ENCODE measurements around the gene KDM4C.

KDM4C gene

DNA sequence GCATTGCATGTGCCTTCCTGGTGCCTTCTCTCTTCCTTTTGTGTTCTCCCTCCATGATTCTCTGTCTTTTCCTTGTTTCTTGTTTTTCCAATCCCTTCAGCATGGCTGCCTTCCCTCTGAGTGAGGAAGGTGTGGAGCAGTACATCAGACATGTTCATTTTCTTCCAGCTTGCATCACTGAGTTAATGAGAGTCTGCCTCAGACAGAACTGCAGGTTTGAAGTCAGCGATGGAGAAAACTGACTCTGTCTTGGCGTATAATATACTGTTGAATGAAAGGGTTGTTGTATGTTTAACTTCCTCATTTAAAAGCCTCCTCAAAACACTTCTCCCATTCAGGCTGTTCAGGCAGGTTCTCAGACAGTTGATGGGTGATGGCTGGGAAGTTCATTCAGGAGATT is 129.3 kb downstream of the KDM4C start:
- no peak overlapping the region for H3K4me3 ChIP-seq (ENCODE audit: low read length)
- H3K27ac ChIP-seq (ENCODE audit: low read depth, low read length): no peak overlapping the region
- H3K27me3 ChIP-seq (ENCODE audit: insufficient read depth, low read length): no peaks in the 10 kb centered on the region
- no peaks in the 10 kb centered on the region for H3K4me1 ChIP-seq (ENCODE audit: insufficient read depth, low read length)
- 100% methylated on average over 2 of the region's 2 CpGs for WGBS
- H3K9me3 ChIP-seq (ENCODE audit: insufficient read depth, low read depth, low read length): no peaks in the 10 kb centered on the region
- H3K36me3 ChIP-seq (ENCODE audit: insufficient read depth, low read length): no peaks in the 10 kb centered on the region; the same call in 1 of the 2 replicates
- H3K9ac ChIP-seq (ENCODE audit: low read depth, low read length): no peak overlapping the region

DNA sequence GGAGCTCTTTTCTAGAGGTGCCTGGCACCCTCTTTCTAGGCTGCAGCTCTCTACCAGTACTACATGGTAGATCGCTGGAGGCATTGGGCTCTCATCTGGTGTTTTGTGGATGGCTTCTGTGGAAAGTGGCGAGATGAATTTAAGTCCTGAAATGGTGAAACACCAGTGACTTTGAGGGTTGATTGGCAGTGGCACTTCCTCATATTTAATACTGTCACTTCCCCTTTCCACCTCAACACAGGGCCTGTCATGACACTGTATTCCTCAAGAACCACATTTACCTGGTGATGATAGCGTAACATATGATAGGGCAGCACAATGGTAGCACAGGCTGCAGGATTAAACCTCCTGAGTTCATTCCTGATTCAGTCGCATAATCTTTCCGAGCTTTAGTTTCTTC is 132.1 kb downstream of the KDM4C start:
- H3K27ac ChIP-seq (ENCODE audit: low read depth, low read length): no peak overlapping the region
- H3K9me3 ChIP-seq (ENCODE audit: insufficient read depth, low read depth, low read length): no peaks in the 10 kb centered on the region
- no peaks in the 10 kb centered on the region for H3K27me3 ChIP-seq (ENCODE audit: insufficient read depth, low read length)
- over 99% methylated on average over 5 of the region's 5 CpGs for WGBS
- H3K4me3 ChIP-seq (ENCODE audit: low read length): no peak overlapping the region
- H3K4me1 ChIP-seq (ENCODE audit: insufficient read depth, low read length): no peaks in the 10 kb centered on the region
- no peak overlapping the region for H3K9ac ChIP-seq (ENCODE audit: low read depth, low read length)
- peaks cover 9% of the 10 kb centered on the region; the same call in 1 of the 2 replicates for H3K36me3 ChIP-seq (ENCODE audit: insufficient read depth, low read length)

DNA sequence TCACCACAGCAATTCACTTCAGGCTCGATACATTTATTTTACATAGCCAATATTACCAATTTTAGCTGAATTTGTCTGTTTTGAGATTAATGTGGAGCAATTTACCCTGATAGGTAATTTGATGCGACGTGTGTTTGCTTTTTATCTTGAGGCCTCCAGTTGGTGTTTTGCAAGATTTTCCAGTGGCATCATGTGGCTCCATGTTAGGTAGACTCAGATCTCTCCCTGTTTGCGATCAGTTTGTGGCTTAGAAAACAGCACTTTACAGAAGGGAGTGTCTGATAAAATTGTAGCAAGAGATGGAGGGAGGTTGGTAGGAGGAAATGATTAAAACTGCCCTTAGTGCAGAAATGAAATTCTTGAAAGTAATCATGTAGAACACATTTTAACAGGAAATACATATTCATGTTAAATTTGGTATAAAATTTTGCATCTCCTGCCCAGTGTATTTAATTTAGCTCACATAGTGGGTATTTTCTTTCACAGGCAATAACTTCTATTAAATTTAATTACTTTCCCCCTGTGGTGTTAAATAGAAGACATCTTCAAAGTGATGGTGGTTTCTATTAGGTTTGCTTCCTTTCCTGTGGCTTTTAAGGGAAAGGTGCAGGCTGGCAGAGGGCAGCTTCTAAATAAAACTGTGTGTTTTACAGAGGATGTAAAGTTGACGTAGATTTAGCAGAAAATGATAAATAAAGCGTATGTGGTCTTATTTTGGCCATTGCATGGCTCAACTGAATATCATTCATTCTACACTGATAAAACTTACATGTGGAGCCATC is 135.8 kb downstream of the KDM4C start:
- WGBS: 93% methylated on average over 6 of the region's 6 CpGs
- Histone ChIP-seq H3K27ac (ENCODE audit: low read depth, low read length) (no peak overlapping the region), H3K27me3 (ENCODE audit: insufficient read depth, low read length) (no peaks in the 10 kb centered on the region), H3K36me3 (ENCODE audit: insufficient read depth, low read length) (peaks cover 9% of the 10 kb centered on the region; the same call in 1 of the 2 replicates), H3K9ac (ENCODE audit: low read depth, low read length) (no peak overlapping the region), H3K9me3 (ENCODE audit: insufficient read depth, low read depth, low read length) (no peaks in the 10 kb centered on the region), H3K4me1 (ENCODE audit: insufficient read depth, low read length) (no peaks in the 10 kb centered on the region), H3K4me3 (ENCODE audit: low read length) (no peak overlapping the region)

- no peak overlapping the region for H3K27ac ChIP-seq (ENCODE audit: low read depth, low read length)
- H3K9me3 ChIP-seq (ENCODE audit: insufficient read depth, low read depth, low read length): no peaks in the 10 kb centered on the region
- H3K36me3 ChIP-seq (ENCODE audit: insufficient read depth, low read length): peaks cover 9% of the 10 kb centered on the region; the same call in 1 of the 2 replicates
- H3K4me3 ChIP-seq (ENCODE audit: low read length): no peak overlapping the region
- 100% methylated on average over 1 of the region's 3 CpGs for WGBS
- no peaks in the 10 kb centered on the region for H3K27me3 ChIP-seq (ENCODE audit: insufficient read depth, low read length)
- no peak overlapping the region for H3K9ac ChIP-seq (ENCODE audit: low read depth, low read length)
- no peaks in the 10 kb centered on the region for H3K4me1 ChIP-seq (ENCODE audit: insufficient read depth, low read length)
Observed at GRCh38 chr9:6894135-6894534, 136.4 kb downstream of the KDM4C start.

DNA sequence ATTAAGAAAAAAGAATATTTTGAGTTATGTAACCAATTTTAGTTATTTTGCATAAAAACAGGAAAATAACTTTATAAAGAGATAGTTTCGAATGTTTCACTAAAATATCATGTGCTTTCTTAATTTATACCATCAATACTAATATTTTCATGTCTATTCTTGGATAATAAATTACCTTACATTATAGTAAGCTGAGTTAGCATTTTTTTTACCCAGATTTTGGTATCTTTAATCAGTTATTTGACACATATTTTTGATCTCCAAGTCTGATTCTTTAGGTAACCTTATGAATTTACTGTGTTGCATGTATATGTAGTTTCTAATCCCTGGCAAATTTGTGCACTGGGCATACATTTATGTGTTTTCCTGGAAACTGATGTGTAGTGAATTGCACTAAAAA is 138.0 kb downstream of the KDM4C start:
- H3K4me3 ChIP-seq (ENCODE audit: low read length): no peak overlapping the region
- H3K4me1 ChIP-seq (ENCODE audit: insufficient read depth, low read length): no peaks in the 10 kb centered on the region
- H3K36me3 ChIP-seq (ENCODE audit: insufficient read depth, low read length): peaks cover 9% of the 10 kb centered on the region; the same call in 1 of the 2 replicates
- WGBS: no CpG with 5 or more reads among the region's 1 CpG
- H3K9me3 ChIP-seq (ENCODE audit: insufficient read depth, low read depth, low read length): no peaks in the 10 kb centered on the region
- no peak overlapping the region for H3K9ac ChIP-seq (ENCODE audit: low read depth, low read length)
- no peaks in the 10 kb centered on the region for H3K27me3 ChIP-seq (ENCODE audit: insufficient read depth, low read length)
- H3K27ac ChIP-seq (ENCODE audit: low read depth, low read length): no peak overlapping the region

- WGBS: 98% methylated on average over 2 of the region's 2 CpGs
- no peak overlapping the region for H3K9ac ChIP-seq (ENCODE audit: low read depth, low read length)
- H3K27ac ChIP-seq (ENCODE audit: low read depth, low read length): no peak overlapping the region
- peaks cover 3% of the 10 kb centered on the region; the same call in 1 of the 2 replicates for H3K4me1 ChIP-seq (ENCODE audit: insufficient read depth, low read length)
- H3K27me3 ChIP-seq (ENCODE audit: insufficient read depth, low read length): no peaks in the 10 kb centered on the region
- no peaks in the 10 kb centered on the region for H3K9me3 ChIP-seq (ENCODE audit: insufficient read depth, low read depth, low read length)
- H3K4me3 ChIP-seq (ENCODE audit: low read length): no peak overlapping the region
- H3K36me3 ChIP-seq (ENCODE audit: insufficient read depth, low read length): peaks cover 9% of the 10 kb centered on the region; the same call in 1 of the 2 replicates
Observed at GRCh38 chr9:6896562-6896961, 138.8 kb downstream of the KDM4C start.

DNA sequence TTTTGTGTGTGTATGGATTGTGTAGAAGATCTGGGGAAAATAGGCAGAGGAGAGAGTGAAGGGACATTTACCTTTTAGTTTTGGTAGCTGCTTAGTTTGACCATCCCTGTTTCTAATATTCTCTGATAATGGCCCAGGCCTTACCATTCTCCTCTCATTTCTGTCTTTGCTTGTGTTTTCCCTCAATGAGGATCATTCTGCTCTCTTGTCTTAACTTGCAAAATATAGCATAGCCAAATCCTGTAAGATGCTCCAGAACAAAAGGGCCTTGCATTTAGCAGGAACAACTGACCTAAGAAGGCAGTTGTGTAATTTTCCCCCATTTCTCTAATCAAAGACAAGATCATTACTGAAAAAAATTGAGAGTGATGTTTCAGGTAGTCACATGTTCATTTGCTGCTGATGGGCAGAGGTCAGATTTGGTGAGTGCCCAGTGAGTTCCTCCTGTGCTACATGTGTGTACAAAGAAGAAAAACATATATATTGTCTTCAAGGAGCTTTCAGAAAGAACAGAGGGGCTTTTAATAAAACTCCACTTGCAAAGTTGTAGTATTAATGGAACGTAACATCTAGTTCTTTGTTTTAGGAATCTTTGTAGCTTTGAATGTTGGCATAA is 139.5 kb downstream of the KDM4C start:
- WGBS: 94% methylated on average over 1 of the region's 1 CpG
- no peak overlapping the region for H3K27ac ChIP-seq (ENCODE audit: low read depth, low read length)

DNA sequence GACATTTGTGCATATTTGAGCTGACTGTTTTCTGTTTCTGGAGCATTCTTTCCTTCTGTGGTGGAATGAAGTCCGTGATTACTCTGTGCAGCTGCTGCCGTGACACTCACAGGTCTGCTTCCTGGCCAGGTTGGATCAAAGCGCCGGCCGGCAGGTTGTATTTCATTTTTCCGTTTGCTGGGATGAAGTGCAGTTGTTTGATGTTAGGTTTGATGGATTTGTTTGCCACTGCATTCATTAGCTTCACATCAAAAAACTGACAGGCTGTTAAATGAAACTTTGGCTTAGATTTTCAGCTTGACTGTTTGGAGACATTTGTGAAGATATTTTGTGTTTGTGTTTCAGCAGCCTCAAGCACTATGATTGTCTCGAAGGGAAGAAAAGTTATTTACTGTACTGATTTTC is 140.1 kb downstream of the KDM4C start:
- no peak overlapping the region for H3K27ac ChIP-seq (ENCODE audit: low read depth, low read length)

More for the DNA sequence above, 139.5 kb downstream of the KDM4C start:
- no peaks in the 10 kb centered on the region for H3K9me3 ChIP-seq (ENCODE audit: insufficient read depth, low read depth, low read length)
- no peaks in the 10 kb centered on the region for H3K27me3 ChIP-seq (ENCODE audit: insufficient read depth, low read length)
- H3K9ac ChIP-seq (ENCODE audit: low read depth, low read length): no peak overlapping the region
- no peak overlapping the region for H3K4me3 ChIP-seq (ENCODE audit: low read length)
- H3K36me3 ChIP-seq (ENCODE audit: insufficient read depth, low read length): peaks cover 9% of the 10 kb centered on the region; the same call in 1 of the 2 replicates
- peaks cover 4% of the 10 kb centered on the region; the same call in 1 of the 2 replicates for H3K4me1 ChIP-seq (ENCODE audit: insufficient read depth, low read length)

GRCh38 chr9:6899274-6899673 is 141.5 kb downstream of the KDM4C start:
- H3K36me3 ChIP-seq (ENCODE audit: insufficient read depth, low read length): no peaks in the 10 kb centered on the region; the same call in 1 of the 2 replicates
- 100% methylated on average over 1 of the region's 1 CpG for WGBS
- no peak overlapping the region for H3K9ac ChIP-seq (ENCODE audit: low read depth, low read length)
- H3K27me3 ChIP-seq (ENCODE audit: insufficient read depth, low read length): no peaks in the 10 kb centered on the region
- H3K27ac ChIP-seq (ENCODE audit: low read depth, low read length): no peak overlapping the region
- H3K4me1 ChIP-seq (ENCODE audit: insufficient read depth, low read length): peaks cover 4% of the 10 kb centered on the region; the same call in 1 of the 2 replicates
- no peaks in the 10 kb centered on the region for H3K9me3 ChIP-seq (ENCODE audit: insufficient read depth, low read depth, low read length)
- H3K4me3 ChIP-seq (ENCODE audit: low read length): no peak overlapping the region

More for the DNA sequence above, 140.1 kb downstream of the KDM4C start:
- Histone ChIP-seq H3K4me3 (ENCODE audit: low read length) (no peak overlapping the region), H3K27me3 (ENCODE audit: insufficient read depth, low read length) (no peaks in the 10 kb centered on the region), H3K36me3 (ENCODE audit: insufficient read depth, low read length) (peaks cover 9% of the 10 kb centered on the region; the same call in 1 of the 2 replicates), H3K4me1 (ENCODE audit: insufficient read depth, low read length) (peaks cover 4% of the 10 kb centered on the region; the same call in 1 of the 2 replicates), H3K9ac (ENCODE audit: low read depth, low read length) (no peak overlapping the region), H3K9me3 (ENCODE audit: insufficient read depth, low read depth, low read length) (no peaks in the 10 kb centered on the region)
- WGBS: 89% methylated on average over 7 of the region's 7 CpGs

GRCh38 chr9:6900440-6900883 is 142.7 kb downstream of the KDM4C start:
- Histone ChIP-seq H3K27ac (ENCODE audit: low read depth, low read length) (no peak overlapping the region), H3K4me3 (ENCODE audit: low read length) (no peak overlapping the region), H3K4me1 (ENCODE audit: insufficient read depth, low read length) (peaks cover 4% of the 10 kb centered on the region; the same call in 1 of the 2 replicates), H3K9me3 (ENCODE audit: insufficient read depth, low read depth, low read length) (no peaks in the 10 kb centered on the region), H3K36me3 (ENCODE audit: insufficient read depth, low read length) (no peaks in the 10 kb centered on the region), H3K27me3 (ENCODE audit: insufficient read depth, low read length) (no peaks in the 10 kb centered on the region), H3K9ac (ENCODE audit: low read depth, low read length) (no peak overlapping the region)
- 93% methylated on average over 7 of the region's 7 CpGs for WGBS

- peaks cover 4% of the 10 kb centered on the region; the same call in 1 of the 2 replicates for H3K4me1 ChIP-seq (ENCODE audit: insufficient read depth, low read length)
Observed at GRCh38 chr9:6901180-6901579, 143.4 kb downstream of the KDM4C start.

More at GRCh38 chr9:6901180-6901579, 143.4 kb downstream of the KDM4C start:
- no peak overlapping the region for H3K9ac ChIP-seq (ENCODE audit: low read depth, low read length)
- WGBS: 90% methylated on average over 2 of the region's 2 CpGs
- H3K9me3 ChIP-seq (ENCODE audit: insufficient read depth, low read depth, low read length): no peaks in the 10 kb centered on the region
- H3K27ac ChIP-seq (ENCODE audit: low read depth, low read length): no peak overlapping the region
- H3K4me3 ChIP-seq (ENCODE audit: low read length): no peak overlapping the region
- H3K27me3 ChIP-seq (ENCODE audit: insufficient read depth, low read length): no peaks in the 10 kb centered on the region
- H3K36me3 ChIP-seq (ENCODE audit: insufficient read depth, low read length): no peaks in the 10 kb centered on the region
